K562 (cell line): Measurements from ENCODE around the gene VPS35L. TPM values are rescaled to one million over a fixed set of nuclear protein-coding genes. Genes with fewer than 3 reads are reported as not detected.
A peak's percentile ranks its signal among the peaks of the same experiment; 100 is the strongest.

Source experiments
- ADNP ChIP-seq: fragments of 200-800 bp; sonication (Bioruptor generic); IDR thresholded peaks from 2 replicates; pipeline ENCODE4 v1.6.1; 2016; ENCODE audit warnings: missing genetic modification characterization, missing compliant biosample characterization
- ARID4B ChIP-seq: sonication (generic); formaldehyde crosslinking; IDR thresholded peaks from 2 replicates; pipeline ENCODE4 v1.8.0; 2022; ENCODE audit warnings: mild to moderate bottlenecking, missing genetic modification reagents
- BCL6 ChIP-seq: fragments of 250-450 bp; sonication (Bioruptor Pico); IDR thresholded peaks from 2 replicates; pipeline ENCODE4 v1.4.0; 2020
- EHMT2 ChIP-seq: fragments of 450-650 bp; IDR thresholded peaks from 2 replicates; pipeline ENCODE4 v1.6.1; 2018; ENCODE audit warnings: antibody characterized with exemption
- HMBOX1 ChIP-seq: sonication (generic); IDR thresholded peaks from 2 replicates; pipeline ENCODE4 v1.6.1; 2016
- HNRNPLL ChIP-seq: fragments of 200-400 bp; formaldehyde crosslinking; IDR thresholded peaks from 2 replicates; pipeline ENCODE4 v1.6.1; 2017; ENCODE audit warnings: low read length, low read depth, mild to moderate bottlenecking; ENCODE audit not compliant: poor library complexity, severe bottlenecking
- KLF16 ChIP-seq: IDR thresholded peaks from 2 replicates; pipeline ENCODE4 v1.6.1; 2016; ENCODE audit warnings: antibody characterized with exemption
- MECOM ChIP-seq: fragments of 250-450 bp; sonication (Bioruptor Pico); IDR thresholded peaks from 2 replicates; pipeline ENCODE4 v1.8.0; 2022; ENCODE audit warnings: inconsistent platforms
- MEIS2 ChIP-seq: fragments of 450-650 bp; IDR thresholded peaks from 2 replicates; pipeline ENCODE4 v1.6.1; 2014; ENCODE audit warnings: mild to moderate bottlenecking; ENCODE audit not compliant: partially characterized antibody
- MNT ChIP-seq, 2 experiments: fragments of 450-650 bp; conservative IDR thresholded peaks; 2 replicates each; pipeline ENCODE4 v1.6.1; 2017; ENCODE audit warnings: mild to moderate bottlenecking in 2 of 2, moderate library complexity in 2 of 2
- NBN ChIP-seq: fragments of 450-650 bp; IDR thresholded peaks from 2 replicates; pipeline ENCODE4 v1.6.1; 2016; ENCODE audit warnings: low read depth, mild to moderate bottlenecking
- NCOR1 ChIP-seq: fragments of 450-650 bp; IDR thresholded peaks from 2 replicates; pipeline ENCODE4 v1.6.1; 2016; ENCODE audit warnings: mild to moderate bottlenecking, moderate library complexity
- RBM22 ChIP-seq: fragments of 200-400 bp; formaldehyde crosslinking; IDR thresholded peaks from 2 replicates; pipeline ENCODE4 v1.6.1; 2018; ENCODE audit warnings: low read length, low read depth; ENCODE audit not compliant: poor library complexity, severe bottlenecking
- RCOR1 ChIP-seq, 2 experiments: IDR thresholded peaks; 2 replicates each; pipeline ENCODE4 v1.6.1; 2012; ENCODE audit warnings: low read depth in 2 of 2, low read length in 2 of 2, borderline replicate concordance in 1 of 2, improper control_type of control experiment in 1 of 2
- STAT5A ChIP-seq: IDR thresholded peaks from 2 replicates; pipeline ENCODE4 v1.6.1; 2012; ENCODE audit warnings: low read length, inconsistent platforms, borderline replicate concordance
- TBL1XR1 ChIP-seq, 2 experiments: IDR thresholded peaks; 2 replicates each; pipeline ENCODE4 v1.6.1; 2012; ENCODE audit warnings: improper control_type of control experiment in 2 of 2, low read length in 2 of 2, mild to moderate bottlenecking in 1 of 2
- polyA plus RNA-seq, 8 experiments: library from polyadenylated mRNA; depleted of rRNA in 4 of 8; stranded (reverse) in 5 of 8; unstranded in 3 of 8; fragments of >200 nt; fragmentation: Nextera tagmentation in 2 of 8; fragmentation: Illumina TruSeq in 1 of 8; extraction: Ambion mirVana in 2 of 8; extraction: Trizol in 1 of 8; gene quantifications; 2 replicates each; pipeline versions ENCODE4 v1.2.1 to v1.2.3, GENCODE V29; 2011 to 2014; ENCODE audit warnings: inconsistent platforms in 1 of 8, missing spikeins in 1 of 8
- total RNA-seq, 7 experiments: library from RNA; depleted of rRNA in 6 of 7; stranded (reverse); fragments of >200 nt in 6 of 7; fragmentation: Illumina TruSeq in 2 of 7; extraction: Trizol in 2 of 7; gene quantifications; 2 replicates each; pipeline versions ENCODE4 v1.2.1 to v1.2.3, GENCODE V29; 2011 to 2021; ENCODE audit warnings: low replicate concordance in 1 of 7
- TF ChIP-seq, protein P1 (sequence below), 2 experiments: fragments of 150-350 bp in 1 of 2; IDR thresholded peaks; 2 replicates each; pipeline ENCODE4 v1.6.1; 2012 to 2016; ENCODE audit warnings: low read depth in 2 of 2, low read length in 2 of 2, mild to moderate bottlenecking in 1 of 2, moderate library complexity in 1 of 2

The VPS35L gene
- total and polyA plus RNA-seq, 9 of the 15 experiments (the other 6 are each of a cell fraction or from before 2014, with no cell fraction given): 10.2 to 30.4 (median 20.1) TPM

DNA sequence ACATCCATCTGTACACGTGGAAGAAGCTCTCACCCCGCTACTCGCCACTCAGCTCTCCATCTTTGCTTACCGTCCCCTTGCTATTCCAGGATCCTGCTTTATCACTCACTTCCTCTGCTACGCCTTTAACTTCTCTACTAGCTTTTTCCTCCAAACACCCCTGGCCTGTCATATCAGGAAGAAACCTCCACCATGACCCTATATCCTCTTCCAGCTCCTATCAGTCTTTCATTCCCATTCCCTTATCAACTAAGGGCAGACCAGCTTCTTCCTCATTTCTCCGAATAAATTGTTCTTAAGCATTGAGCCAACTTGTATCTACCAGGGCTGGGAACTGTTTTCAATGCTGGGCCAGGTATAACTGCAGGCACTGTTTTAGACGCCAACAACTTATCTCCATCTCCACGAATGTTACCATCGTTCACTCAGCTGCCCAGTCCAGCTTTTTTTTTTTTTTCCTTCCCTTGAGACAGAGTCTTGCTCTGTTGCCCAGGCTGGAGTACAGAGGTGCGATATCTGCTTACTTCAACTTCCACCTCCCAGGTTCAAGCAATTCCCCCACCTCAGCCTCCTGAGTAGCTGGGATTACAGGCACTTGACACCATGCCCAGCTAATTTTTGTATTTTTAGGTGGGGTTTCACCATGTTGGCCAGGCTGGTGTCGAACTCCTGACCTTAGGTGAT, 166.9 kb downstream of the VPS35L start (continued):
- TF ChIP-seq NBN: 0 out of 2 replicates have a peak, but pooled peaks have one; percentile 30
- TF ChIP-seq TBL1XR1 (IDR thresholded peaks at IDR 0.05; ENCODE audit: low read length in 2 of 2): 0 out of 4 replicates have a peak, but pooled peaks of 1 of the 2 experiments have one; percentile 19
- TF ChIP-seq MEIS2: peak; percentile 60
- TF ChIP-seq KLF16: 0 out of 2 replicates have a peak, but pooled peaks have one; percentile 16
- TF ChIP-seq MNT (conservative IDR thresholded peaks at IDR 0.05): peak in 1 of 2 experiments; percentile 53; a peak in 2 of 4 replicates
- TF ChIP-seq RBM22: no peak
- TF ChIP-seq ADNP (tag): peak; percentile 67; the same call in 1 of the 2 replicates
- peak; percentile 46; the same call in 1 of the 2 replicates for TF ChIP-seq HMBOX1
- TF ChIP-seq, protein P1, sequence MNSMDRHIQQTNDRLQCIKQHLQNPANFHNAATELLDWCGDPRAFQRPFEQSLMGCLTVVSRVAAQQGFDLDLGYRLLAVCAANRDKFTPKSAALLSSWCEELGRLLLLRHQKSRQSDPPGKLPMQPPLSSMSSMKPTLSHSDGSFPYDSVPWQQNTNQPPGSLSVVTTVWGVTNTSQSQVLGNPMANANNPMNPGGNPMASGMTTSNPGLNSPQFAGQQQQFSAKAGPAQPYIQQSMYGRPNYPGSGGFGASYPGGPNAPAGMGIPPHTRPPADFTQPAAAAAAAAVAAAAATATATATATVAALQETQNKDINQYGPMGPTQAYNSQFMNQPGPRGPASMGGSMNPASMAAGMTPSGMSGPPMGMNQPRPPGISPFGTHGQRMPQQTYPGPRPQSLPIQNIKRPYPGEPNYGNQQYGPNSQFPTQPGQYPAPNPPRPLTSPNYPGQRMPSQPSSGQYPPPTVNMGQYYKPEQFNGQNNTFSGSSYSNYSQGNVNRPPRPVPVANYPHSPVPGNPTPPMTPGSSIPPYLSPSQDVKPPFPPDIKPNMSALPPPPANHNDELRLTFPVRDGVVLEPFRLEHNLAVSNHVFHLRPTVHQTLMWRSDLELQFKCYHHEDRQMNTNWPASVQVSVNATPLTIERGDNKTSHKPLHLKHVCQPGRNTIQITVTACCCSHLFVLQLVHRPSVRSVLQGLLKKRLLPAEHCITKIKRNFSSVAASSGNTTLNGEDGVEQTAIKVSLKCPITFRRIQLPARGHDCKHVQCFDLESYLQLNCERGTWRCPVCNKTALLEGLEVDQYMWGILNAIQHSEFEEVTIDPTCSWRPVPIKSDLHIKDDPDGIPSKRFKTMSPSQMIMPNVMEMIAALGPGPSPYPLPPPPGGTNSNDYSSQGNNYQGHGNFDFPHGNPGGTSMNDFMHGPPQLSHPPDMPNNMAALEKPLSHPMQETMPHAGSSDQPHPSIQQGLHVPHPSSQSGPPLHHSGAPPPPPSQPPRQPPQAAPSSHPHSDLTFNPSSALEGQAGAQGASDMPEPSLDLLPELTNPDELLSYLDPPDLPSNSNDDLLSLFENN (IDR thresholded peaks at IDR 0.05; ENCODE audit: low read depth in 2 of 2, low read length in 2 of 2): no peak
- TF ChIP-seq ARID4B (CRISPR knock-in tag): 0 out of 2 replicates have a peak, but pooled peaks have one; percentile 23
- 0 out of 2 replicates have a peak, but pooled peaks have one; percentile 45 for TF ChIP-seq MECOM
- peak; percentile 22; the same call in 1 of the 2 replicates for TF ChIP-seq STAT5A
- TF ChIP-seq HNRNPLL: peak; percentile 52
- TF ChIP-seq EHMT2: peak; percentile 63; the same call in 1 of the 2 replicates
- no peak for TF ChIP-seq BCL6 (CRISPR knock-in tag)
- TF ChIP-seq NCOR1: peak; percentile 76
- peak in 1 of 2 experiments; percentile 22; a peak in 1 of 4 replicates for TF ChIP-seq RCOR1 (IDR thresholded peaks at IDR 0.05; ENCODE audit: borderline replicate concordance in 1 of 2, low read depth in 2 of 2, low read length in 2 of 2)
